NCI-H146 treated with DMSO at 0.1 percent for 48 hours (cell line): ENCODE results near the gene SAMMSON.

ENCODE experiments used
- DNase-seq: peaks from one replicate; lab custom pipeline; 2025; ENCODE audit not compliant: unreplicated experiment; lab: John Stamatoyannopoulos, UW

The SAMMSON gene

DNA sequence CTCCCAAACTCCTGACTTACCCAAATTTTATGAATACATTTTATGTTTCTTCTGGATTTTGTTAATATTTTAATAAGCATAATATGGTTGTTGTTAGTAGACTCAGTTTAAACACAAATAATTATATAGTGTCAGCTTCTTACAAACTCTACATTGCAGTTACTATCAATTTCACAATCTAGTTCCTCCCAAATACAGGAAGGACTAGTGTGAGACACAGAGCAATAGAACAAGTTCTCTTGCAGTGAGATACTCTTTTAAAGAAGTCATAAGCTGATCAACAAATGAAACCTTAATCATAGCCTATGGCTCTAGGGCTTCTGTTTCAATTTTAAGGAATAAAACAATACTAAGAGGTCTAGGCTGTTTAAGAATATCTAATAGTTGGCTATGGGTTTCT lies 86.1 kb downstream of the SAMMSON start:
- DNase-seq, result no peak

DNA sequence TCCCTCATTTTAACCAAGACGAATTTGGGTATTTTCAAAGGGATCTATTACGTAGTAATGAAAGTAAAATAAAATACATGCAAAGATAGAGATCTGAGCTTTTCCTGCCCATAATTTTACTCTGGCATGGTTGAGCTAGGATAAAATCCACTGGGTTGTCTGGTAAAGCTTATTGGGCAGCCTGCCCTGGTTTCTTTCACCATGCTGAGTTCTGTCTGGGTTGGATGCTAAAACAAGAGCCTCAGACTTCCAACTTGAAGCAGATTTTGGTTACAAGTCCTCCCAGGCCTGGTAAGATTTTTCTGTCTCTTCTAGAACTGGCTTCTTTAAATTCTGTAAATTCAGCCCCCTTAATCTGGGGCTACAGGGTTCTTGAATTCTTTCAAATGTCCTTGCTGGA lies 86.8 kb downstream of the SAMMSON start:
- no peak for DNase-seq

DNA sequence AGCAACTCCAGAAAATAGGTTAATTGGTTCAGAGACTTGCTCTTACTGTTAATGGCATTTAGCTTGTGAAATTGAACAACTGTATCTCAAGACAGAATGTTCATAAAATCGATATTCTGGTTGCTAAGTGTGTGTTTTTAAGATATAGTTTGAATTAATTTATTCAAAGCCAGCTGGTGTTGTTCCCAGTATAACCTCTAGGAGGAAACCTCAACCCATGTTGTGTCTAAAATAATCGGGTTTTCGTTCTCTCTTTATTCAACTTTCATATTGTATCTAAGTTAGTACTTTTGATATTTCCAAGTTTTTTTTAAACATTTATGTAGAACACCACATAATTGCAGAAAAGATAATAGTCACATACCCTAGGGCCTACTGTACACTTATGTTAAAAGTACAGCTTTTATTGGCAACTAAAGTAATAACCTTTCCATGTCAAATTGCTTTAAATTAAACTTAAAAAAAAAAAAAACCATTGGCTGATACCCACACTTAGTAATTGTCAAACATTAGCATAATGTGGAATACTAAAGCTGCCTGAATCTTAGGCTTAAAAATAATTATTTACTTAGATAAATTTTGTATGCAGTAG lies 90.9 kb downstream of the SAMMSON start:
- DNase-seq, result no peak

DNA sequence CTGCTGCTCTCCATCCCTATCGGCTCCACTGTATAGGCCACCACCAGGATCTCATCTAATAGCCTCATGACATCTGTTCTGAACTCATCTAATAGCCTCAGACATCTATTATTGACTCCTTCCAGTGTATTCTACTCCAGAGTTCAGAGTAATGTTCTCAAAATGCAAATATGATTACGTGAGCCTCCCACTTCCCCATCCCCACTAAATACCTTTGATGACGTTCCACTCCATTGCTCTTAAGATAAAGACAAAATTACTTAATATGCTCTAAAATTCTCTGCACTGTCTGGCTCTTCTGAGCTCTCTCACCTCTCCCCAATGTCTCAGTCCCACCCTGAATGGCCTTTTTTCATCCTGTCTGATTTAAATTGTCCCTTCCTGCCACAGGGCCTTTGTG lies 94.7 kb downstream of the SAMMSON start:
- no peak for DNase-seq

DNA sequence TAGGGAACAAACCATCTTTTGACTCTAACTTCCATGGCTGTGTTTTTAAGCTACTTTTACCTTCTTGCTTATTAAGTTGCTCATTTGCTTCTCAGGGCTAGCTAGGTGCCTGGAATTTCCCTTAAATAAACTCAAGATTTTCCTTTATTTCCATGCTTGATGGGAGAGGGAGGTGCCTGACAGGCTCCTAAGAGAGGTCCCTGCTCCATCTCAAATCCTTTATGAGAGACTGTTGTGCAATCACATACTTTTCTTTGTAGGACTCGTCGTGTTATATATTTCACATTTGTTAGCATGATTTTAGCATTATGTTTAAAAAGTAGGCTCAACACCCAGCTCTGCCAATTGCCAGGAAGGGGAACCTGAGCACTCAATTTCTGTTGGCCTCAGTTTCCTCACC lies 95.7 kb downstream of the SAMMSON start:
- no peak for DNase-seq

DNA sequence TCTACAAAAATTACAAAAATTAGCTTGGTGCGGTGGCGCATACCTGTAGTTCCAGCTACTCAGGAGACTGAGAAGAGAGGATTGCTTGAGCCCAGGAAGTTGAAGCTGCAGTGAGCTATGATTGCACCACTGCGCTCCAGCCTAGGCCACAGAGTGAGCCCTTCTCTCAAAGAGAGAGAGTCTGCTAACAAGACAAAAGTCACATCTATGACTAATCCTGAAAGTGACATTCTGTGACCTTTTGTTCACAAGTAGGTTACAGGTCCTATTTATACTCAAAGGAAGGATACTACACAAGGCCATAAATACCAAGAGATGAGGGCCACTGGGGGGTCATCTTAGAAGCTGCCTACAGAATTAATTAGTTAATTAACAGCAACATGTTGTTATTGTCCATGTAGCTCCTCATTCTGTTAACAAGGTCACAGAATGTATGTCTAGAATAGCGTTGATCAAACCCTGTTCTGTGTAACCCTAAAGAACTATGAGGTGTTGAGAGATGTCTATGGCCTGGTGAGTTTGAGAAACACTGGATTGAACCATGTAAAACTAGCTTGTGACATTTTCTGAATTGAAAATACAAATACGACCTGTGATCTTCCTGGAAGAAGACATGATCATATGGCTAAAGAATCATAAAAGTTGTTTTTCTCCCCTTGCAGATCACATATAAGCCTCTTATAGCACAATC lies 97.0 kb downstream of the SAMMSON start:
- no peak for DNase-seq

DNA sequence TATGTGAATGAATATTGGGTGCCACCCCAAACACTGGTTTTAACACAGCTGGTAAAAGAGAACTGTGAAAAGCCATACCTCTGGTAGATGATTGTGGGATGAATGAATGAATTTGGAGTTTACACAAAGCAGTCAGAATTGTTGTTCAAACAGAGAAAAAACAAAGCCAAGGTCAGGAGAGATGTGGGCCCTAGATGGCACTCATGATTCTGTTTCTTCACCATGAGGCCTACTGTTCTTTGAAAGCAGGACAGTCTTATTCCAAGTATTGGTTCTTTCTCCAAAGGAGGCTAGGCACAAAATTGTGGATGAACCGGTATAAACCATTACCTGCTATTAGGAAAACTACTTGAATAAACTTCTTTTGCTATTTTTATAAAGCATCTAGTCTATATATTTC lies 97.6 kb downstream of the SAMMSON start:
- no peak for DNase-seq

DNA sequence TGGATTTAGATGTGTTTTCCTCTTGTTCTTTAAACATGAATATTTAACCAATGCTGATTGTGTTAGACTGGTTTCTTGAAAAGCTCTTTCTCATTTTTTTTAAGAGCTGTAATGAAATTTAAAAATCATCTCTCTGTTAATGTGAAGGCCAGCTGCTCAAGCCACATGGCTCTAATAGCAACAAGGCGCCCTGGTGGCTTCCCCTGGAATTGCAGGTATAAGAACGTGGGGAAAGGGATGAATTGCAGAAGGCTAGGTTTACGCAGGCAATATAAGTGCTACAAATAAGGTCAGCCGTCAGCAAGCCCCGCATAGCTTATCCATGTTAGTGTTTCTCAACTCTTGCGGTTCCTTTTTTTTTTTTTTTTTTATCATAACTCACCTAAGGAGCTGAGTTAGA lies 108.5 kb downstream of the SAMMSON start:
- no peak for DNase-seq

DNA sequence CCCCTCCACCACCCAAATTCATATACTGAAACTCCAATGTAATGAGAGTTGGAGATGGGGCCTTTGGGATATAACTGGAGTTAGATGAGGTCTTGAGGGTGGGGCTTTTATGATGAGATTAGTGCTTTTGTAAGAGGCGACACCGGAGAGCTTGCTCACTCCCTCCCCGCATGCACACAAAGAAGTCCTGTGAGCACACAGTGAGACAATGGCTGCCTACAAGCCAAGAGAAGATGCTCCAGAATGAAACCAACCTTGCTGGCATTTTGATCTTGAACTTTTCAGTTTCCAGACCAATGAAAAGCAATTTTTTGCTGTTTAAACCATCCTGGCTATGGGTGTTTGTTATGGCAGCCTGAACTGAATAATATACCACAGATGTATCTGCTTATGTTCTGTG lies 109.0 kb downstream of the SAMMSON start:
- DNase-seq, result no peak

DNA sequence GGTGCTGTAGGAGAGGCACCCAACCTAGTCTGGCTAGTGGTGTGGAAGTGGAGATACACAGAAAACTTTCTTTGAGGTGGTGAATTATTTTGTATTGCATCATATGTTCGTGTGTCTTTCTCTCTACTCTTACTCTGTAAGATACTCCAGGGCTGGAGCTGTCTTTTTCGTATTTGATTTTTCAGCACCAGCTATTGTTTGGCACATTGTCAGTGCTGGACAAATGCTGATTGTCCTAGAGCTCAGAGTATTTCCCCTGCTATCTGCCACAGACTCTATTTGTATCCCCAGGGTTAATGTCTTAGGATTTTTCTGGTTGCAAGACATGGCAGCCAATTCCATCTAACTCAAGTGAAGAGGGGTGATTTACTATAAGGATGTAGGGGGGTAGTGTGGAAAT lies 110.5 kb downstream of the SAMMSON start:
- no peak for DNase-seq

DNA sequence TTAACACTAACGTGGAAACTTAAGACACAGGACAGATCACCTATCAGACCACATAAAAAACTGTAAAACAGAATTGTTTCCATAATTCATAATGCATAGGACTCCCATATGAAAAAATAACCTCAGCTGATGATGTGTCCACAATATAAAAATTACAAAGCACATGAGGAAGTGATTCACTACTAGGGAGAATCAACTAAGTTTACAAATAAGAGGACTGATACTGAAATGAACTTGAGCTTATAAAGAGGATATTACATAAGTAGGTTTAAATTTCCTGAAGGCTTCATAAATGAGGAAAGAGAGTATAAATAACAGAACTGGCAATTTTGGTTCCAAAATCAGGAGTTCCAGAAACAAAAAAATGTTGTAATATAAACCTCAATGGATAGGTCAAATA lies 111.9 kb downstream of the SAMMSON start:
- DNase-seq, result no peak

DNA sequence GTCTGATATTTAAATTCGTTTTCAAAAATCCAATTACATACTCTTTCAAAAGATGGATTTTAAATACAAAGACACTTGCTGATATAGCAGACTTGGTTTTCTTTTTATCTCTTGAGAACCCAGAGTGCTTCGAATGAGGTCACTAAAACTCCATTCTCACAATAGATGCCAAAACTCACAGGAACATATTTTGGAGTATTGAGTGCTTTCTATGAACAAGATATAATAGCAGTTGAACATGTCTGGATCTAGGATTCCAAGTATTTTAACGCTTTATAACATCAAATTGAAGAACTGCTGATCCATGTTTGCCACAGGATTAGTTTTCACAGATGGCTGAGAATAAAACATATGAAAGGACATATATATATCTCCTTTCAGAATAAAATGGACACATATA lies 113.2 kb downstream of the SAMMSON start:
- no peak for DNase-seq

DNA sequence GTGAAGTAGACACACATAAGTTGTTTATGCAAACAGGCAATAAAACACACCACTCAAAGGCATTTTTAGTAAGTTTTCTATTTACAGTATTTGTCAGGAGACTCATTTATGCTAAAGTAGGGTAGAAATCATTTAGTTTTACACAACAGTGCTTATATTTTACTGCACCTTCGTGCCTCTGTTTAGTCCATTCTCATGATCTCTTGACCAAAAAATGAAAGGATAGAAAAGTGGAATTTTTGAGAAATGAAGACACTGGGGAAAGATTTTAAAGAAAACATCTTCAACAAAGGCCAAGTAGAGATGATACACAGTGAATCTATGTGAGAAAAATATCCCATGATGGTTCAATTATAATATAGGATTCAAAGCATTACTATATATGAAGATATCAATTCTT lies 114.9 kb downstream of the SAMMSON start:
- DNase-seq, result no peak

DNA sequence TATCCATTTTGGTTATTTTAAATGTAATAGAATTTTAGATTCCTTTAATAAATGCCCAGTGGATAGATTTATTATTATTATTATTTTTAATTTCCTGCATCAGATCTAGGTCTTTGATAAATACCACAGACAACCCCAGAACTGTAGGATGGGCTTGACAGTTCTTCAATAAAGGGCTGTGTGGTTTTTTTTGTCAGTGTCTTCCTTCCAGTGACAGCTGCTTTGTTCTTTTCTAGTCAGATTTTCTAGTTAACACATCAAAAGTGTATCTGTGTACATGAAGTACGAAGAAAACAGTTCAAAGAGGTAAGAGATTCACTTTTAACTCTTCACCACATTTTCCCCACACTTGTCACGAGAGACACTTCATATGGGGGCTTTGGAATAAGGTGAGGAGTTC lies 120.3 kb downstream of the SAMMSON start:
- DNase-seq, result no peak
